NCI-H146 (cell line): ENCODE results near the gene MUS81.
"Not testable (repeated sequence)": the region's sequence is repeated elsewhere in the genome, so short reads cannot be mapped to it uniquely, and the experiment has no call there.

Experiments
- DNase-seq: peaks from one replicate; lab custom pipeline; 2025; lab: John Stamatoyannopoulos, UW

MUS81 gene, protein sequence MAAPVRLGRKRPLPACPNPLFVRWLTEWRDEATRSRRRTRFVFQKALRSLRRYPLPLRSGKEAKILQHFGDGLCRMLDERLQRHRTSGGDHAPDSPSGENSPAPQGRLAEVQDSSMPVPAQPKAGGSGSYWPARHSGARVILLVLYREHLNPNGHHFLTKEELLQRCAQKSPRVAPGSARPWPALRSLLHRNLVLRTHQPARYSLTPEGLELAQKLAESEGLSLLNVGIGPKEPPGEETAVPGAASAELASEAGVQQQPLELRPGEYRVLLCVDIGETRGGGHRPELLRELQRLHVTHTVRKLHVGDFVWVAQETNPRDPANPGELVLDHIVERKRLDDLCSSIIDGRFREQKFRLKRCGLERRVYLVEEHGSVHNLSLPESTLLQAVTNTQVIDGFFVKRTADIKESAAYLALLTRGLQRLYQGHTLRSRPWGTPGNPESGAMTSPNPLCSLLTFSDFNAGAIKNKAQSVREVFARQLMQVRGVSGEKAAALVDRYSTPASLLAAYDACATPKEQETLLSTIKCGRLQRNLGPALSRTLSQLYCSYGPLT

DNA sequence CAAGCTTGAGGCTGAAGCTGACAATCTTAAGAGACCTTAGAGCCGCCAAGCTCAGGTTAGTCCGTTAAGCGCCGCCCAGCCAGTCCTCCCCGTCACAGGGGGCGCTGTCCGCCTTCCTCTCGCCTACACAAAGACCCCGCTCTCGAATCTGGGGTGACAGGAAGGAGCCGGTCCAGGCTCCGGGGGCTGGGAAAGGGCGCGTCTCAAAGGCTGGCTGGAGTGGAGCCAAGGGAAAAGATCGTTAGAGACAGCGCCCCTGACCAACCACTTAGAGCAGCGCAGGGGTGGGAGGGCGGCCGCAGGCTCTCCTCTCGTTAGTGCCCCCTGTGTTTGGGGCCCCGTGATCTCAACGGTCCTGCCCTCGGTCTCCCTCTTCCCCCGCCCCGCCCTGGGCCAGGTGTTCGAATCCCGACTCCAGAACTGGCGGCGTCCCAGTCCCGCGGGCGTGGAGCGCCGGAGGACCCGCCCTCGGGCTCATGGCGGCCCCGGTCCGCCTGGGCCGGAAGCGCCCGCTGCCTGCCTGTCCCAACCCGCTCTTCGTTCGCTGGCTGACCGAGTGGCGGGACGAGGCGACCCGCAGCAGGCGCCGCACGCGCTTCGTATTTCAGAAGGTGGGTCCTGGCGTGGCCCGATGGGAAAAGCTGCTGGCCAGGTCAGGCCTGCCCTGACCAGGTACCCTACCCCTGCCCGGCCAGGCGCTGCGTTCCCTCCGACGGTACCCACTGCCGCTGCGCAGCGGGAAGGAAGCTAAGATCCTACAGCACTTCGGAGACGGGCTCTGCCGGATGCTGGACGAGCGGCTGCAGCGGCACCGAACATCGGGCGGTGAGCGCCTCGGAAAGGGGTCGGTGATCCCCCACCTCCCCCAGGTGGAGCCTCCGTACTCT, at the start of gene MUS81:
TSS of gene MUS81 (plus strand) at position 156 of the 887 bp plus-strand sequence. CDS start at position 477, 321 bp downstream.
- DNase-seq: peak; percentile 97

DNA sequence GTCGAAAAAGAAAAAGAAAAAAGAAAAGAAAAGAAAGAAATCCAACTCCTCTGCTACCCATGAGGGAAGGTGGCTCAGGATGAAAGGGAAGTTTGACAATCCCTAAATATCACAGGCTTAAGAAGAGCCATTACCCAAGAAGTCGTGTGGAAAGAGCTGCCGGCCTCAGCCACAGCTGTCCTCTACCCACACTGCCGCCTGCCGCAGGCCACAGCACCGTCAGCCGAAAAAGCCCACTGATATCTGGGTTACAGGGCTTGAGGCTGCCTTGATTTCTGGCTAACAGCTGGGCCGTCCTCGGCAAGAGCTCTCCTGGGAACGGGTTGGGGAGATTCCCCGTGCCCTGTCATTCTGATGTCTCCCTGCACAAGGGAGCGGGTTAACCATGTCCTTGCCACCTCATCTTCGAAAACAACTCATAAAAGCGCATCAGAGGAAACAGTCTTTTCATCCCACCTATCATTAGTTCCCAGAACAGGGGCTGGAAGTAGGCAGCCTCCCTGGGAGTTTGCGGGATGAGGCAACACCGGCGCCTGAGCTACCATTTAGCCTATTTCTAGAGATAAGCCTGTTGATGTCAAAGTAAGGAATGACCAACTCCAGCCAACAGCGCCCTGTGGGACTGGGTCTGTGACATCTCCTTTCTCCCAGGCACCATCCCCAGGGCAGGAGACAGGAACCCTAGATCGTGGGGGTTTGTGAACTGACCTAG, 48.3 kb upstream of the MUS81 start:
- DNase-seq: no peak

DNA sequence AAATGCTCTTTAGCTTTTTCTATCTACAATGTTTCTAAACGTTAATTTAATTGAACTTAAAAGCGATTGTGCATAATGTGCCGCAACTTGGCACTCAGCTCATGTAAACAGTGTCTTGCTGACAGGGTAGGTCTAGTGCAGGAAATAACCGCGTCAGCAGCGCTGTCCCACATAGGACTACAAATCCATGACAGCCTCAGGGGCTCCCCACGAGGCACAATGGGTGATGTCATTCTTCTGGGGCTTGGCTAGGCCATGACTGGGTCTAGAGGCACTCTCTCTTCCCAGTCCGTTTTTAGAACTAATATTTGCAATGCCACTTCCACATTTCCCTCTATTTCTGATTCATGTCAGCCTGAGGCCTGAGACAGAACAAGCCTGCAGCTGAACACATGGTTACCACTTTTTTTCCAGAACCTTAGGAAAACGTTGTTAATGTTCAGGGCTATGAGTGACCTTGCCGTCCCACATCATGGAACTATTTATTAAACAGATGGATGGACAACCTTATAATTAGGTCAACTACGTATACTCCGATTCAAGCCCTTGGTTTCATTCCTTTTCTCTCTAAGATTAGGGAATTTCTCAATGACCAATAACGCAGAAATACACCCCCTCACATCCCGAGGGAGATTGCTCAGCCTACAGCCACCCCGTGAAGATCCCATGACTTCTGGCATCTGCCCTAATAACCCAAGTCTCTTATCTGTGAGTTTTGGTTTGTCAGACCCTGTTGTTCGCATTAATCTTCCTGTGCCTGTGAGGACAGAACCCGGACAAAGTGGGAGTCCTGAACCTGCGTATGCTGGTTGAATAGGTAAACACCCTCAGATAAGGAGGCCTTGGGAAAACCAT, 45.9 kb upstream of the MUS81 start:
- no peak for DNase-seq

DNA sequence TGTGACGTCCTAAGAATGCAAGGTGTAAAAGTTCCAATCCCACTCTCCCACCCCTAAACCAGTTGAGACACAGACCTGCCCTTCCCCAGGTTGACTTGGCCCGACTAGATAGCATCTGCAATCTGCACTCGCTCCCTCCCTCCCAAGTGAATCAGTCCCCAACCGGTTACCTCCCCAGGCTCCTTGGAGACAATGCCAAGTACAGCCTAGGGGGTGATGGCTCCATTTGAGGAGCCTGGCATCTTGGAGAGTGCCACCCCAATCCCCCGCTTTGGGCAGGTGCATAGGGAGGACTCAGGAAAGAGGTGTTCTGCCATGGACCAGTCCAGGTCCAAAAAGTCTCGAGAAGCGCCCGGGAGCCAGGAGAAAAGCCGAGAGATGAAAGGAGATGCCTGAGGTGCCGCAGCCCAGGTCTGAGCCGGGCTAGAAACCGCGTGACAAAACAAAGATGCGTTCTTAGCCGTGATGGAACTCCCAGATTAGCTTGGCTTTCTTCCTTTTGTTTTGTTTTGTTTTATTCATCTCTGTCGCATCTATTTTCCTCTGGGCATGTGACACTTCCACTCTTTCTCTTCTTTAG, 45.2 kb upstream of the MUS81 start:
- no peak for DNase-seq

DNA sequence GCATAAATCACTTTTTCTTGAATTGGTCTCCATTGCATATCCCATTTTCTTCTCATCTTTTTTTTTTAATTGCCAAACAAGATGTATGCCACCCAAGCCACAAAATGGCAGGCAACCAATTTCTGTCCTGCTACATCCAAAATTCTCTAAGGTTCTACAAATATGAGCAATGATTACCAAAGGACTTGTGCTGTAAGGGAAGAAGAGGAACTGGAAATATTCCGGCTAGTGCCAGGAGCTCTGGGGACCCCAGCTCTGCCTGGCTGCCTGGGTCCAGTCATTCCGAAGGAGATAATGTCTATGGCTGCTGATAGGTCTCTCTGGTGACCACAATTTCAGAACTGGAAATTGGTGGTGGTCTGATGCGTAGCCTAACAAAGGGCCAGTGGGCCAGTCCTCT, 43.5 kb upstream of the MUS81 start:
- no peak for DNase-seq

DNA sequence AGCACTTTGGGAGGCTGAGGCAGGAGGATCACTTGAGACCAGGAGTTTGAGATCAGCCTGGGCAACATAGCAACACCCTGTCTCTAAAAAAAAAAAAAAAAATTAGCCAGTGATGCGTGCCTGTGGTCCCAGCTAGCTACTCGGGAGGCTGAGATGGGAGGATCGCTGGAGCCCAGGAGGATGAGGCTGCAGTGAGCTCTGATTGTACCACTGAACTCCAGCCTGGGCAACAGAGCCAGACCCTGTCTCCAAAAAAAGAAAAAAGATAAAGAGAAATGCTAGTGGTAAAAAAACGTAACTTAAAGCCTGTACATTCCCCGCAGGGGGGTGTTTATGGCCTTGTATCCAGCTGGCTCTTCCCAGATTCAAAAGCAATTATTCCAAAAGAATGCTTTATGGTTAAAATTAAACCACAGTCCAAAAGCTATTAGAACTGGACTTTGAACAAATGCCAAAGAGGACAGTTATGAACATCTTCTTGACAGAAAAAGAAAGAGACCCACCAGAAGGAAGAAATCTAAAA, 42.9 kb upstream of the MUS81 start:
- no peak for DNase-seq

DNA sequence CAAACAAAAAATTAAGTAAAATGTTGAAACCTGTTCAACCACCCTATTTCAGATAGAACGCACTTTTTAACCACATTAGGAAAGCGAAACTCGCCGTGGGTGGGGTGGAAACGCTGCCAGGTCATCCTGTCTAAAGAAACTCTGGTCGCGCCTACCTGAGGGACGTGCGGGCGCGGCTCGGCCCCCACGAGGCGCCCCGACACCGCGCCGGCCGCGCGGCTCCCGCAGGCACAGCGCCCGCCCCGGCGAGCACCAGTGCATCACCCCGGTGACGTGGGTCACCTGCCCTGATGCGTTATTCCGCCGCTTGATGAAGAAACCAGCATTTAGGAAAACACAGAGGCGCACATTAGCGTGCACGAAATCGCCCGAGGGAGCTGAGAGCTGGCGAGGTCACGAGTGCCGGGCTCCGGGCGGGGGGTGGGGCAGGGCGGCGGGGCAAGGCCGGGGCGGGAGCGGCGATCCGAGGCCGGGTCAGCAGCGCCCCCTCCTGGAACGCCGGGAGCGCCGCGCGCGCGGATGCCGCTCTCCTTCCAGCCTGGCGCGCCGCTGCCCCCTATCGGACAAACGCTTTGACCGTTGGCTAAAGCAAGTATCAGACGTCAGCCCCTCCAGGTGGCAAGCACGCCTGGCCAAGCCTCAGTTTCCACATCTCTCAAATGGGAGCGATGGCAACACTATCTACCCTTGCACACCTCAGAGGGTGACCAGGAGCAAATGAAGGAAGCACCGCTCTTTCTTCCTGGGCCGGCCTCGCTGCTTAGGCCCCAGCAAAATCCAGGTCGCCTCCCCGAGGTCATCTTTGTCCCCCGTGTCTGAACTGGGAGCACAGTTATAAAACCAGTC, 42.2 kb upstream of the MUS81 start:
- DNase-seq: peak; percentile 85

DNA sequence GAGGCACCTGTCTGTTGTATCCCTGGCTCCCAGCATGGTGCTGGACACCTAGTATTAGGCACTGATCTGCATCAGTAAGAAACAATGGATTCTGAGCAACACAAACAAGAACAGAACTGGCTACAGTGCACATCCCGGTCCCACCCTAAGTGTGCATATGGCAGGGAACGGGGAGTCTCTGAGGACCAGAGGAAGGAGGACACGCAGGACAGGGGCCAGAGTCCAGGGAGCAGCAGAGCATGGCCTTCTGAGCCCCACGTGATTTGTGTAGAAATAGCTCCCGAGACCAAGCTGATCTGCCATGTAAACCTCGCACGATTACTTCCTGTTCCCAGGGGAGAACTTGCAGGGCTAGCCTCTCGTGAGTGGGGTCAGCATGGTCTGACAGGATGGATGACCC, 39.1 kb upstream of the MUS81 start:
- DNase-seq: peak; percentile 94

DNA sequence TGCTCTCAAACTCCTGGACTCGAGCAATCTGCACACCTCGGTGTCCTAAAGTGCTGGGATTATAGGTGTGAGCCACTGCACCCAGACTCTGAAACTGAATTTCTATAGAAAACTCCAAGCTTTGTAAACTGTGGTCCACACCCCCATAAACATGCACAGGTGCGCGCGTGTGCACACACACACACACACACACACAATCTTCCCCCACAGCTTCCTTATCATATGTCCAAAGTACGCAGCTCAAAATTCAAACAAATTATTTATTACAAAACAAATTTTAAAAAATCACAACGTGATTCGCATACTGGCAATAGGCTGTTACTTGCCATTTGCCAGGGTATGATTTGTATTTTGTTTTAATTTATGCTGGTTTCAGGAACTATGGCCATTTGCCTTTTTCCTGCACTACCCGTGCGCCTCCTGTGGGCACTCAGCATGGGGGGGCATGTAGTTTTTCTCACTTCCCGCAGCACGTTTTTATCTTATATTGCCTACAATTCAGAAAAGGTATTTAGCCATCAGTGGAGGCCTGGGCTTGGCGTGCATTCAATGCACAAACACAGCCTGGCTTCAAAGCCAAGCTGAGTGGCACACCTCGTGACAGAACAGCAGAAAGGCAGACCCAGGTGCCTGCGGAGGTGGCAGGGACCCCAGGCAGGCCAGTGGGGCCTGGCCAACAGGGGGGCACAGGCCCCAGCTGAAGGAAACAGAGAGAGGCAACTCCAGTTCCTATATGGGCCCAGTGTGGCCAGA, 37.3 kb upstream of the MUS81 start:
- DNase-seq: no peak

DNA sequence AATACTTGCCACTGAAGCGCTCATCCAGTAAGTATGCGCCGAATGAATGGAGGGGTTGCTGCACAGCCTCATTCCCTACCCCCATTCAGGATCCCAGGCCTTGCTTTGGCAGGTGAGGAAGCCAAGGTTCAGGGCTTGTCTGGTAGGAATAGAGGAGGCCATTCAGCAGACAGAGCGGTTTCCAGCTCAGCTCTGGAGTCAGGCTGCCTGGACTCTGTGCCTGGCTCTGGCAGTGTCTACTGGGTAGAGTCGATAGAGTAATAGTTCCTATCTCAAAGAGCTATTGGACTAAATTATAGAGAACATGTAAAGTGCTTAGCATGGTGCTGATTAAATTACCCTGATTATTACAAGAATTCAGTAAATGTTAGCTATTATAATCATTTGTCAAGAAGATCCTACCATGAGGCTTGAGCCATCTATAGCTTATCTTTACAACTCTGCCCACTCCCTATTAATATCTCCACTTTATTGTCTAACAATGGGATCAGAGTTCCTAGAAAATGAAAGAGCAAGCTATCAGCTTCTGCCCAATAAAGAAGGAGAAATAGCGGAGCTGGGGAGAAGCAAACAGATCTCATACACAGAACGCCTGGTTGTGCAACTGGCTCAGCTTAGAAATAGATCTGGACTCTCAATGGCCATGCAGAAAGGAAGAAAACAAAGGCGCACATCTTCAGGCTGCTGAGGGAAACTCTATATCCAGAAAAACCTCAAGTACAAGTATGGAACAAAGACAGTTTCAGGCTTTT, 33.1 kb upstream of the MUS81 start:
- DNase-seq: no peak

DNA sequence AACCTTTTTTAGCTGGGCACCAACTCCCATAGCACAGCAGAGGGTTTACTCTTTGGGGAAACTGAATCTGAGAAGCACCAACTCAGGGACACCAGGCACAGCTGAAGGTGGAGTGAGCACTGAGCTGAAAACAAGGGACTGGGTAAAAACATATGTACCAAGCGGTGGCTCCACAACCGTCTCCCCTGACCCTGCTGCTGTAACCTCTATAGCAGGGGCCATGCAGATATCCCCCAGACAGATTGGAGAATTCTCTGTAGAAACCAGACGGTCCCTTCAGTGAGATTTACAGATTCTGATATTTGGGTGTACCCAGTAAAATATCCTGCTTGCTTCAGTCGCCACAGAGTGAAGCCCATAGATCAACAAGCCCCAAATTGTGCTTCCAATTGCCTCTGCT, 30.8 kb upstream of the MUS81 start:
- no peak for DNase-seq

DNA sequence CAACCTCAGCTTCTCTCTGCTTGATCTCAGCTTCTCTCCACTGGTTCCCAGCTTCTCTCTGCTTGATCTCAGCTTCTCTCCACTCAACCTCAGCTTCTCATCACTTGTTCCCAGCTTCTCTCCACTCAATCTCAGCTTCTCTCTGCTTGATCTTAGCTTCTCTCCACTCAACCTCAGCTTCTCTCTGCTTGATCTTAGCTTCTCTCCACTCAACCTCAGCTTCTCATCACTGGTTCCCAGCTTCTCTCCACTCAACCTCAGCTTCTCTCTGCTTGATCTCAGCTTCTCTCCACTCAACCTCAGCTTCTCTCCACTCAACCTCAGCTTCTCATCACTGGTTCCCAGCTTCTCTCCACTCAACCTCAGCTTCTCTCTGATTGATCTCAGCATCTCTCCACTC, 28.0 kb upstream of the MUS81 start:
- not testable (repeated sequence) for DNase-seq

DNA sequence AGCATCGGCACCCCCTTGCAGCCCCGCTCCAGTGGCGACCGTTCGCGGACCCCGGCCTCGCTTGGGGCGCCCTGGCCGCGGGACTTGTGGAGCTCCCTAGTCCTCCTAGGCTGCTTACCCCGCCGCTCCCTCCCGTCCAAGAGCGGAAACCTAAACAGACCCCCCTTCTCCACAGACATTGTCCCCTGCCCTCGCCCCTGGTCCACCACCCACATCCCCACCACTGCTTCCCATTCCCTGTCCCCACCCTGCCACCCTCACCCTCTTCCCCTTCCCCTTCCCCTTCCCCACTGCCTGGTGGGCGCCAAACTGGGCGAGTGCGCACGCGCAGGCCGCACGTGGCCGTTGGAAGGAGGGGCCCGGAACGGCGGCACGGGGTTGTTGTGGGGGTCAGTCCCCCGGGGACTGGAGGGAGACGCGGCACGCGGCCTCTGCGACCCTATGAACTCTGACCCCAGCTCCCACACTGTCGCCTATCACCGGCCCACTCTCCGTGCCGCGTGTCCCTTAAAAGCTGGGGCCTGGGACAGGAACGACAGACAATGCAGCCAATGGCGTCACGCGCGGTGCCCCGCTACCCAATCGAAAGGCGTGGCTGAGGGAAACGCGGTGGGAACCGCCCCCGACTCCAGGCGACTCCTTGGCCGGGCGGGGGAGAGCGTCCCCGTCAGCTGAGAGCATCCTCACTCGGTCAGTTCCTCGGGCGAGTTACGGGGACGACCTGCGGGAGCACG, 26.8 kb upstream of the MUS81 start, which contains the start of gene SNX32:
TSS of gene SNX32 (plus strand) at position 667 of the 734 bp plus-strand sequence. CDS start 103 bp downstream, outside the sequence.
- DNase-seq: peak; percentile 93

DNA sequence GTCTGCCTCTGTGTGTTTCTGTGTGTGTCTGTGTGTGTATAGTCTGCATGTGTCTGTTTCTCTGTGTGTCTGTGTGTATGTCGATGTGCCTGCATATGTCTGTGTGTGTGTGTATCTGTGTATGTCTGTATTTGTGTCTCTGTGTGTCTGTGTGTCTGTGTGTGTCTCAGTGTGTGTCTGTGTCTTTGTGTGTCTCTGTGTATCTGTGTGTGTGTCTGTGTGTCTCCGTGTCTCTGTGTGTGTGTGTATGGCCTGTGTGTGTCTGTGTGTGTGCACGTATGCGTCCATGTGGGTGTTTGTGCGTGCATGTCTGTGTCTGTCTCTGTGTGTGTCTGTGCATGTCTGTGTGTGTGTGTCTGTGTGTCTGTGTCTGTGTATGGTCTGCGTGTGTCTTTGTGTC, 26.0 kb upstream of the MUS81 start:
- no peak for DNase-seq

DNA sequence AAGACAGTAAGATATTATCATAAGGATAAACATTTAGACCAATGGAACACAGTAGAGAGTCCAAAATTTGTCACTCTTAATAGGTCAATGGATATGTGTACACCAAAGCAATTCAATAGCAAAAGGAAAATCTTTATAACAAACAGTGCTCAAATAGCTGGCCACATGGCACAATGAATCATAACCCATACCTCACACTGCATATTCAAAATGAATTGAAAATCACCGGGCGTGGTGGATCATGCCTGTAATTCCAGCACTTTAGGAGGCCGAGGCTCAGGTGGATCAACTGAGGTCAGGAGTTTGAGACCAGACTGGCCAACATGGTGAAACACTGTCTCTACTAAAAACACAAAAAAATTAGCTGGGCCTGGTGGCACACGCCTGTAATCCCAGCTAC, 18.1 kb upstream of the MUS81 start:
- no peak for DNase-seq

DNA sequence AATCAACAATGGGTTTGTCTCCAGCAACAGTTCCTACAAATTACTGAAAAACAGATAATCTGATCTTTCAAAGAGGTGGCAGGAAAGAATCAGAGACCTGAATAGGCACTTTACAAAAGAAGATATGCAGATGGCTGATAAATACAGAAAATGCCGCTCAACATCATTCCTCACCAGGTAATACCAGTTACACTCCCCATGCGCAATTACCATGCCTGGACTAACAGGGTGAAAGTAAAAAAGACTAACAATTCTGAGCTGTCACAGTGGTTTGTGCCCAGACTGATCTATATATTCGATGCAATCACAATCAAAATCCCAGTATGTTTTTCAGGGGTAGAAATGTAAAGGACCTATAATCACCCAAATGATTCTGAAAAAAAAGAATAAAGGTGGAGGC, 16.4 kb upstream of the MUS81 start:
- DNase-seq: no peak

DNA sequence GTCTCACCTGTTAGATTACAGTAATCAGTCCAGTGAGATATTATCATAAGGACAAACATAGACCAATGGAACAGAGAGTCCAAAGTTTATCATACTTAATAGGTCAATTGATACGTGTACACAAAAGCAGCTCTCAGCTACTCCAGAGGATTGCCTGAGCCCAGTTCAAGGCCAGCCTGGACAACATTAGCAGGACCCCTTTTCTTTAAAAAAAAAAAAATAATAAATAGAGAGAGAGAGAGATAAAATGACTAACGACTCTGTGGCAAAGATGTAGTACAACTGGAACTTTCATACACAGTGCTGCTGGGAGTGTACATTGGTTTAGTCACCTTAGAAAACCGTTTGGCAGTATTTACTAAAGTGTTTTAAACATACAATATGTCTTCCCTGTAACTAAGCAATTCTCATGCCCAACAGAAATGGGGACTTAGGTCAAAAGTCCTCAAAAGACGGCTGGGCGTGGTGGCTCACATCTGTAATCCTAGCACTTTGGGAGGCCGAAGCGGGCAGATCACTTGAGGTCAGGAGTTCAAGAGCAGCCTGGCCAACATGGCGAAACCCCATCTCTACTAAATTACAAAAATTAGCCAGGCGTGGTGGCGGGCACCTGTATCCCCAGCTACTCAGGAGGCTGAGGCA, 15.9 kb upstream of the MUS81 start:
- peak; percentile 52 for DNase-seq
